Measurements from ENCODE around the gene PORCN.

GRCh38 chrX:48560681-48561080 is 51.9 kb downstream of the PORCN start:
- TF ChIP-seq POLR2A (IDR thresholded peaks at IDR 0.05) = no peak
- no peak for TF ChIP-seq CTCF (IDR thresholded peaks at IDR 0.05)
- no peak for TF ChIP-seq EP300 (IDR thresholded peaks at IDR 0.05)

Data from ovary (tissue), 3 donors.